HG03025 (cell line): Measurements from ENCODE around the gene EYS.
"Not testable (repeated sequence)": the region's sequence is repeated elsewhere in the genome, so short reads cannot be mapped to it uniquely, and the experiment has no call there.

Experiments used
- ATAC-seq: cut with Tn5 transposase; IDR thresholded peaks from one replicate; pipeline ENCODE4 v1.9.1; 2021; ENCODE audit warnings: mild to moderate bottlenecking, moderate library complexity; ENCODE audit not compliant: unreplicated experiment, low FRiP score

Gene EYS

DNA sequence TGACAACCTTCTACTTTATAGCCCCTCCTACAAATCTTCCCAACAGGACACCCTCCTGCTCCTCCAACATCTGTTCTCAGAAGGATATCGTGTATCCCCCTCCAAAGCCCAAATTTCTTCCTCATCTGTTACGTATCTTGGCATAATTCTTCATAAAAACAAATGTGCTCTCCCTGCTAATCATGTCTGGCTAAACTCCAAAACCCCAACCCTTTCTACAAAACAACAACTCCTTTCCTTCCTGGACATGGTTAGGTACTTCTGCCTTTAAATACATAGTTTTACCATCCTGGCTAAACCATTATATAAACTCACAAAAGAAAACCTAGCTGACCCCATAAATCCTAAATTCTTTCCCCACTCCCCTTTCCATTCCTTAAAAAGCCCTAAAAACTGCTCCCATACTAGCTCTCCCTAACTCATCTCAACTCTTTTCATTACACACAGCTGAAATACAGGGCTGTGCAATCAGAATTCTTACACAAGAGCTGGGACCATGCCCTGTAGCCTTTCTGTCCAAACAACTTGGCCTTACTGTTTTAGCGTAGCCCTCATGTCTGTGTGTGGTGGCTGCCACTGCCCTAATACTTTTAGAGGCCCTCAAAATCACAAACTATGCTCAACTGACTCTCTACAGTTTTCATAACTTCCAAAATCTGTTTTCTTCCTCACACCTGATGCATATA lies 1753.5 kb downstream of the EYS start:
- ATAC-seq, result not testable (repeated sequence)

DNA sequence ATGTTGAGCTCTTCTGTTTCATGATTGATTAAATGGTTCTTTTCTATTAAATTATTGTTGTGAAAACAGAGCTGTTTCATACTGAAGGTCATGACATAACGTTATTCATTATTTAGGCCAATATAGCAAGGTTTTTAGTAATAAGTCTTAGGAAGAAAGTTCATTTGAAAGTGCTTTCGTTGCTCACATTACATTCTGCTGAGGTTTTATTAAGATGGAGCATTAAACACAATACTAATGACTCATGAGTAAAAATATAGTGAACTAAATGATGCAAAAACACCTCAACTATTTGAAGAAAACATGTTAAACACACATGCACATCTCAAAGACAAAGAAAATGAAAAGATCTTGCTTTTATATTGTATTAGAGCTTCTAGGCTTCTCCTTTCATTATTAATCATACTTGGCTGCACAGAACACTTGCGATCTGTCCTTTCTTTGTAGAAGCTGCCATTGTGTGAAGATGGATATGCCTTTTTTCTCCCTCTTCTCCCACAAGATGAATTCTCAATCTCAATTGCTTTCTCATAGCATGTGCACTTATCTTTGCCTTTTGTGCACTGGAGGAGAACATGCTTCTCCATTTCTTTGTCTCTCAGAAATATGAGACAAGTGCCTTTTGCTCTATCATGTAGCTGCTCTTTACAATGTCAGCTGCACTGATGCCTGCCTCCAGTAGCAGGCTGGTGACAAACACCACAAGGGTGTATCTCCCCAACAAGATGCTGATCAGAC lies 1759.1 kb downstream of the EYS start:
- no peak for ATAC-seq

- ATAC-seq, result no peak
These were observed 1761.0 kb downstream of the EYS start for GRCh38 chr6:63945987-63946386.

- ATAC-seq, result no peak
These were observed 1763.2 kb downstream of the EYS start for GRCh38 chr6:63943826-63944225.

DNA sequence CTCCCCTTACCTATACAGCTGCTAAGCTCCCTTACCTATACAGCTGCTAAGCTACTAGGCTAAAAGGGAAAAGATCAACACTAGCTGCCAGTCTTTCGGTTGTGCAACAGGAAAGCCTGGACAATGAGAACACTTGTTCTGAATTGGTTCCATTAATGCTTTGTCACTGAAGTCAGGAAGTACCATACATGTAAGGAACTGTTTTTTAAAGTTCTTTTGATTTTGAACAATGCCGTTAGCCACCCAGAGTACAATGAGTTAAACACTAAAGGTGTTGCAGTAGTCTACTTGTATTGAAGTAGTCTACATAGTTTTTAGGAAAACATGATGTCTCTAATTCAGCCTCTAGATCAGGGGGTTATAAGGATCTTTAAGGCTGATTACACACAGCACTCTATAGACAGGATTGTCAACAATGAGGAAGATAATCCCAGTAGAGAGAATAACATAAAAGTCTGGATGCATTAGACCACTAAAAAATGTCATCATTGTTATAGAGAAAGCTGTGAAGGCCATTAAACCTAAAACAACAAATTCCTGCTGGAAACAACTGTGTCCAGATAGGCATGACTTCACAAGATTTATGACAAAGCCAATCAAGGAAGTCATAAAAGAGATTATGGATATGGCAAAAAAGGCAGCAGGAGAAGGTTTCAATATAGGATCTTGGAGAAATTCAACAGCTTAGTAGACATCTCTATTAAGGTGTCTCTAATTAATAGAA lies 1765.1 kb downstream of the EYS start:
- ATAC-seq, result no peak

DNA sequence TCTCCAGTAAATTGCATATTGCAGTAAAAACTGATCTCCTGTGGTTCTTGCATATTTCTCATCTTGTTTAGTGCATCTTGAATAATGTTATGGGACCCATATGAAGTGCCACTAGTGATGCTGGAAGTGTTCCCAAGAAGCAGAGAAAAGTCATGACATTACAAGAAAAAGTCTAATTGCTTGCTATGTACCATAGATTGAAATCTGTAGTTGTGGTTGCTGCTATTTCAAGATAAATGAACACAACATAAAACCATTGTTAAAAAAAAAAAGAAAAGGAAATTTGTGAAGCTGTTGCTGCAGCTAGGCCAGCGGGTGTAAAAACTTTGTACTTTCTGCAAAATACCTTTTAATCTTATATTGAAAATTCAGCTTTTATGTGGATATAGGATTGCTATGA lies 1767.0 kb downstream of the EYS start:
- no peak for ATAC-seq

GRCh38 chr6:63936399-63936798 lies 1770.6 kb downstream of the EYS start:
- no peak for ATAC-seq

DNA sequence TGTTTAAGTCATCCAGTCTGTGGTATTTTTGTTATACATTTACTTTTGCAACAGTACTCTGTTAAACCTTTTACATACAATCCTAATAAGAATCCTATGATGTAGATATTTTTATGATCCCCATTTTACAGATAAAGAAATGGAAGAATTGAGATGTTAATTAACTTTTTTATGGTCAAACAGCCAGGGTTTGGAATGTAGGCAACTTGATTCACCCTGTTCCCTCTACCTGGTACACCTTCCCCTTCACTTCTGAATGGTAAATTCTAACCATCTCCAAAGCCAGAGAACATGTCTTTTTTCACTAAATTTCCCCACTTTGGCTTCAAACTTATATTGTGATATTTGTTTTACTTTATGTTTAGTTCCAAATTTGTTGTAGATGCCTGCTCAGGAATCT lies 1771.3 kb downstream of the EYS start:
- no peak for ATAC-seq

DNA sequence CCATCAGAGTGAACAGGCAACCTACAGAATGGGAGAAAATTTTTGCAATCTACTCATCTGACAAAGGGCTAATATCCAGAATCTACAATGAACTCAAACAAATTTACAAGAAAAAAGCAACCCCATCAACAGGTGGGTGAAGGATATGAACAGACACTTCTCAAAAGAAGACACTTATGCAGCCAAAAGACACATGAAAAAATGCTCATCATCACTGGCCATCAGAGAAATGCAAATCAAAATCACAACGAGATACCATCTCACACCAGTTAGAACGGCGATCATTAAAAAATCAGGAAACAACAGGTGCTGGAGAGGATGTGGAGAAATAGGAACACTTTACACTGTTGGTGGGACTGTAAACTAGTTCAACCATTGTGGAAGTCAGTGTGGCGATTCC lies 1773.1 kb downstream of the EYS start:
- ATAC-seq, result not testable (repeated sequence)

DNA sequence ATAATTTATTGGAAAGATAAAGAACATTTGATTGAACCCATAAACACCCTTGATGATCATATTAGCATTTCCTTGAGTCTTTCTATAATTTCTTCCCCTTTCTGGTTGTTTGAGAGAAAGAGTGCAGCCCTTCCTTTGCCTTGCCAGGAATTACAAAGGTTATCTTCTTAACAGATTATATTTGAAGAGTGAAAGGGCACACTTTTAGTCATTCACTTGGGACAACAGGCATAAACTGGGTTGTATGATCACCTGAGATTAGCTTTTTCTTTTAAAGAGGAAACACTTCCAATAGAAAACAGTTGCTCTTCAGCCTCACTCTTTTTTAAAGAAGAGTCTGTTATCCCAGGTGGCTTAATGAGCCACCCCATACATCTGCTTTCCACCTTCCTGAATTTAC lies 1776.2 kb downstream of the EYS start:
- ATAC-seq, result no peak

DNA sequence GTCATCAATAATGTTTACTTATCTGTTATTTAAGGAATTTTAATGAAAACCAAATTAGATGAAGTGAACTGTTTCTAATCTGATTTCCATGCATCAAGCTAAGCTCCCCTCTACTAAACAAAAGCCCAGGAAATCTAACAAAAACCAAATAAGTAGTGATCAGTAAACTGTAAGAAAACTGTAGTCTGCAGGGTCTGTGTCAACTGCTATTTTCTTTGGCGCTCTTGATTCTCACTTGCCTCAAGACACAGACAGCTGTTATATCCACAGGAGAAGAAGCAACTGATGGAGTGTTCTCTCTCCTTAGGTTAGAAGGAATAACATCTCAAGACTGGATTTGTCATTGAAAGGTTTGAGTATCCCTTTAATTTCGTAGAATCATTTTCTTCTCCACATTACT lies 1777.9 kb downstream of the EYS start:
- ATAC-seq, result no peak

DNA sequence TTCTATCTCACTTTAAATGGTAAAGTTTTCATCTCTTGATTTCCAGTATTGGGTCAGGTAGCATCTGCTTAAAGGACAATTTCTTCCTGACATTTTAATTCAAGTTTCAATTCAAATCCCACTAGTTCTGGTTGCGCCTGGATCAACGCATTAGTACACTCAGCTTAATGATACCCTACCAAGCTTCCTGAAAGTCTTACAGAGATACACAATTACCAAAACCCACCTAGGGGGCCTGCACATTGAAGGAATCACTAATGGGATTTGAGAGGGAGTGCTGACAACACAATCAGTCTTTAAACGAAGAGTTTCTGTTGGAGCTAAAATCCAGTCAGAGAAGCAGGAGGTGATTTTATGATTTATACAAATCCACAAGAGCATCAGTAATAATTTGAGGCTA lies 1778.4 kb downstream of the EYS start:
- ATAC-seq, result no peak

- ATAC-seq, result no peak
These were observed 1779.8 kb downstream of the EYS start for GRCh38 chr6:63926950-63927927.

GRCh38 chr6:63926258-63926780 lies 1780.7 kb downstream of the EYS start:
- no peak for ATAC-seq

DNA sequence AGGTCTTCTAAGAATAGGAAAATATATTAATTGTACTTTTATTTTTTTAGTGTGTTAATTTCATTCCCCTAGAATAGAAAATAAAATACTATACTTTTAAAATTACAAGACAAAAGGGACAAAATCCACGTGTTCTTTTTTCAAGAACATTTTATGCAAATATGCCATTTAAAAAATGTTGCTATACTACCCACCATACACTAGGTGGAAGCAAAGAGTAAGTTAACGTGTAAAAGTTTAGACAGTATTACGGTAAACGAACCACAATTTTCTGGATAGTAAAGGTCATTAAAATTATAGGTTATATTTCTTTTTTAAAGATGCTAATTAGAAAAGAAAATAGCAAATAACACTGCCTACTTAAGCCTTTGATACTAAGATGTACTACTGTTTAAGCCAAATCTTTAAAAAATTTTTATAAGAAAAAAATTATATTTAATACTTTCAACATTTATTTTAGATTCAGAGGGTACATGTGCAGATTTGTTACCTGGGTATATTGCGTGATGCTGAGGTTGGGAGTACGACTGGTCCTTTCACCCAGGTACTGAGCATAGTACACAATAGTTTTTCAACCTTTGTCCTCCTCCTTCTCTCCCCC lies 1783.8 kb downstream of the EYS start:
- peak; percentile 80 for ATAC-seq

GRCh38 chr6:63919556-63920110 lies 1787.4 kb downstream of the EYS start:
- ATAC-seq, result no peak

DNA sequence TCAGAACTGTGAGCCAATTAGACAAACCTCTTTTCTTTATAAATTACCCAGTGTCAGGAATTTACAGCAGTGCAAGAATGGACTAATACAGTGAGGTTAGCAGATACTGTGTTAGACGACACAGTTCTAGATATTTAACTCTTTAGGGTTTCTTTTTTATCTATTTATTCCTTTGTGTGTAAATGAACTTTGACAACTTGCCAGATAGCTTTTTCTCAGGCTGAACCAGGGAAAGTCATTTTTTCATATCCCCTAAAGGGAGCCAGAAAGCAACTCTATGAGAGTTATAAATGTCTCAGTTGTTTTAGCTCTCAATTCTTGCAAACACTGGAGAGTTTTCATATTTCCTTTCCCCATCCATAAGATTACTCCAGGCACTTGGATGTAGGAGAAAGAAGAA lies 1794.1 kb downstream of the EYS start:
- no peak for ATAC-seq

DNA sequence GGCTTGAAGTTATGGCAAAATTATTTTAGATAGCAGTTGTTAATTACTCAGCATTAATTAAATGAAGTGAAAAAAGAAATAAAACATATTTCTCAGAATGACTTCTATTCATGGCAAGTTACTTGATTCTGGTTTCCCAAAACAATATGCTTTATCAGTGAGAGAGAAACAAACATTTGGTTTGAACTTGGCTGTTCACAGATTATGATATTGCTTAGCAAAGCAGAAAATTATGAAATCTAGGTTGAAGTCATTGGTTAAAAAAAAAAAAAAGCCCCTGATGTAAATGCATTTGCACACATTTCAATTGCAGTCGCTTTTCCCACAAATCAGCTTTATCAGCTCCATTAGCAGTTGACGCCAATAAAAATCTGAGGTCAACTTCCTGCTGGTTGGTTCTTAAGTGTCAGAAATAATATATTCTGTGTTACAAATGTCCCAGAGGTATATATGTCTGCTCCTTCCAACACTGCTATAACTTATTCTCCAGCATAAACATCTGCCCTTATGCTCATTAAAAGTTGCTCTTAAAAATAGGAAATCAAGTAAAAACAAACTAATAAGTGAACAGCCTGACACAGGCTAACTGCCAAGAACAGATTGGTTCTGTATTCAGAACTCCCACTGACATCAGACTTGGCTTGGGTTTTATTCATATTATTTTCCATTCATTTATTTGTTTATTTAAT lies 1796.0 kb downstream of the EYS start:
- ATAC-seq, result no peak
